Measurements from ENCODE around the gene GAL3ST3.
A peak's percentile ranks its signal among the peaks of the same experiment; 100 is the strongest.

The GAL3ST3 gene

DNA sequence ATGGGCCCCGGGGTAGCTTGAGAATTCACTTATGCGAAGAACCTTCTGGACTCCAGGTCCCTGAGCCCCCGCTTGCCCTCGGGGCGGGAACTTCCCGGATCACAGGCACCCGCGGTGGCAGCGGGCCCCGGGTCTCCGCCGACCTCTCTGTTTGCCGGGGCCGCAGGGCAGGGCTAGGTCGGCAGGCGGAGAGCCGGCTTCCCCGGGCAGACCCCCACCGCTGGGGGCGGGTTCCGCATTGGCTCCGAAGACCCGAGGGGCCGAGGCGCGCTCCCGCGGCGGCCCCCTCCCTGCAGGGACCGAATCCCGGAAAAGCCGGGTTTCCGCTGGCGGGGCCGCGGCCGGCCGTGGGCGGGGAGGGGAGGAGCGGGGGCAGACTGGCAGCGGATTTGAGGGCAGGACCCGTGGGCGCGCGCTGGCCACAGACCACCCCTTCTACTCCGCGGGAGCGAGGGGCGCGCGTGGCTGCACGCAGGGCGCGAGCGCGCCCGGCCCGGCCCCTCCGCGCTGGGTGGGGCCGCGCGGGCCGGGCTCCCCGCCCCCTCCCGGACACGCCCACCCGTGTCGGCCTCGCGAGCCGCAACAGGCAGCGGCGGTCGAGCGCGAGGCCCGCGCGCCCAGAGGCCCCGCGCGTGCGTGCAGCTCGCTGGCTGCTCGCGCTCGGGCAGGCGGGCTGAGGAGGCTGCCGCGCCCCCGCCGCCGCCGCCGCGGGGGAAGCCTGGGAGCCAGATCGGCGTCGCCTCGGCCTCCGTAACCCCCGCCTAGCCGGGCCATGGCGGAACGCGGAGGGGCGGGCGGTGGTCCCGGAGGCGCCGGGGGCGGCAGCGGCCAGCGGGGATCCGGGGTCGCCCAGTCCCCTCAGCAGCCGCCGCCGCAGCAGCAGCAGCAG is 21.0 kb upstream of the GAL3ST3 start, which contains the start of gene PACS1:
Gene PACS1 (plus strand): TSS at position 558 of the 889 bp plus-strand sequence. CDS start 215 bp downstream, at position 773.
- DNase-seq, result peak; percentile 72

DNA sequence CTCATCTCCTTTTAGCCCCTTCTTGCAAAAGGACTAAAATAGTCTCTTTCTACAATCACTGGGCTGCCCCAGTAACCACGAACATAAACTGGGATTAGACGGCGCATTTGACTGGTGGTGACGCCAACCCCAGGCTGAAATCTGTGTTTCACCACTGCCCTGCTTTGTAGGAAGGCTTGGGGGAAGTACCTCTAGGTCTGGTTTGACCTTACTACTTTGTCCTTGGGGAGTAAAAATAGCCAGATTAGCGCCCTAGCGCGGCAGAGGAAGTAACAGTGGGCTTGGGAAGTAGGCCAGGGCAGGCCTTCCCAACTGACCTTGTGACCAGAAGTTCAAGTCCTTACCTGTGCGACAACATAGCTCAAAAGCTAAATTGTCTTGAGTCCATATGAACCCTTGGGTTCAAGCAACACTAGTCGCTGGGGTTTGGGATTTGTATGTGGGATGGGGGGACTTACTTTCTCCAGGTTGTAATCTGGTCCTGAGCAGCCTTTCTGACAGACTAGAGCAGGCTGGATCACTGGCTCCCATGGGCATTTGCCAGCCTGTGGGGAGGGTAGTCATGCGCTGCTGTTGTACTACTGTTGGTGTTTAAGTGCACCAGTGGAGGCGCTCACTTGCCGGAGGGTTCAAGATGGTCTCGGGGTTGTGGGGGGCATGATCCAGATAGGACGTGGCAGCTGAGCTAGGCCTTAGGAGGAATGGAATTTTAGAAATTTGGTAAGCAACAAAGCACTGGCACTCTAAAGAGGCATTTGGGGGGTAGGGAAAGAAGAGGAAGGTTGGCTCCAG is 20.2 kb upstream of the GAL3ST3 start:
- DNase-seq, result peak; percentile 38

DNA sequence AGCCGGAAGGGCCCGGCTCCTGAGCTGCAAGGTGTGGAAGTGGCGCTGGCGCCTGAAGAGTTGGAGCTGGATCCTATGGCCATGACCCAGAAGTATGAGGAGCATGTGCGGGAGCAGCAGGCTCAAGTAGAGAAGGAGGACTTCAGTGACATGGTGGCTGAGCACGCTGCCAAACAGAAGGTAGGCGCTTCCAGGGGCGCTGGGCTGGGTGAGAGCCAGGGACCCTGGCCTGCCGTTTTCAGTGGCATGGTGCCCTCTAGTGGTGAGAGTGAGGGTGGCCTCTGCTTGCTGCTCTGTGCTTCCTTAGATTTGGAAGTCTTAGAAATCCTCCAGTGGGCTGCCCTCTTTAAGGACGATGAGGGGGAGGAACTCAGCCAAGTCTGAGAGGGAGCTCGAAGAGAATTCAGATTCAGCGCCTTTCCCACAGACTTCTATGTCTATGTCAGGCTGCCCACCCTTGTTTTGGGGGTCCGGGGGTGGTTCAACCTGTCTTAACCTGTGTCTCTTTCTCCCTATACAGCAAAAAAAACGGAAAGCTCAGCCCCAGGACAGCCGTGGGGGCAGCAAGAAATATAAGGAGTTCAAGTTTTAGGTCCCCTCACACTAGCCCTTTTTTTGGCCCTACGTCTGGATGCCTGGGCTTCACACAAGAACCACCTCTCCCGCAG is 19.3 kb upstream of the GAL3ST3 start:
- peak; percentile 79 for DNase-seq

DNA sequence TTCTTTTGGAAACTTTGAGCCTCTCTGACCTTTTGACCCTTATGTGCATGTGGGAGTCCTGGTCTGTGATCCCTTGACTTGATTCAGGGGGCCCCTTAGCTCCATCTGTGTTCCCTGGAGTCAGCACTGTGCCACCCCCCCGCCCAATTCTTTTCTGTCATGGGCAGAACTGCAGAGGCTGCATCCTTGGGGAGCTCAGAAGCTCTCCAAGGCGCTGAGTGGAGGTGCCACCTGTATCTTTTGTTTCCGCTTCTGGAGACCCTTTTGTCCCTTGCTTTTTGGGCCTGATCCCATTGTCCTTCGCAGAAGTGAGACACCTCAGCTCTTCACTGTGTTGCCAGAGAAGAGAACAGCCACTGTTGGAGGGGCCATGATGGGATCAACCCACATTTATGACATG is 18.7 kb upstream of the GAL3ST3 start:
- no peak for DNase-seq

DNA sequence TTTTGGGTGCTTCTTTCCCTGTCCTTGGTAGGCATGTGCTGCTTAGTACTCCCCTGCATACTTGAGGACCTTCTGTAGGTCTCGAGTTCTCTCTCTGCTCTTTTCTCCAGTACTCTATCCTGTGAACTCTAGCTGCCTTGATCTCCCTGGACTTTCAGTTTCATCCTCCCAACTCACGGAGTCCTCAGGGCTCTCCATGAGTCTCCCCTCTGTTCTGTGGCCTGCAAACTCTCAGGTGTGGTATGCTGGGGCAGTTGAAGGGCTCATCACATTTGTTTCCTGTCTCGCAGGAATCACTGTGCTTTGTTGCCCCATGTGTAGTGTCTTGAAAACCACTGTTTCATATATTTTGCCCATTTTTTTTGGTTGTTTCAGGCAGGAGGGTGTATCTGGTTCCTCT is 17.8 kb upstream of the GAL3ST3 start:
- no peak for DNase-seq

DNA sequence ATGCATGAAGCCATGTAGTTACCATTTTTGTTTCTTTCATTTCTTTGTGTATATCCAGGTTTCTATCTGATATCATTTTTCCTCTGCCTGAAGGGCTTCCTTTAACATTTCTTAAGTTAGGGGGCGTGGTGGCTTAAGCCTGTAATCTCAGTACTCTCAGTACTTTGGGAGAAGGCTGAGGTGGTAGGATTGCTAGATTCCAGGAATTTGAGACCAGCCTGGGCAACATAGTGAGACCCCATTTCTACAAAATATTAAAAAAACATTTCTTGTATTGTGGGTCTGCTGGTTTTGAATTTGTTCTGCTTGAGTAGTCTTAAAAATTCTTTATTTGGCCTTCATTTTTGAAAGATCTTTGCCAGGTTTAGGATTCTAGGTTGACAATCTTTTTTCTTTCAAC is 15.6 kb upstream of the GAL3ST3 start:
- DNase-seq, result no peak

DNA sequence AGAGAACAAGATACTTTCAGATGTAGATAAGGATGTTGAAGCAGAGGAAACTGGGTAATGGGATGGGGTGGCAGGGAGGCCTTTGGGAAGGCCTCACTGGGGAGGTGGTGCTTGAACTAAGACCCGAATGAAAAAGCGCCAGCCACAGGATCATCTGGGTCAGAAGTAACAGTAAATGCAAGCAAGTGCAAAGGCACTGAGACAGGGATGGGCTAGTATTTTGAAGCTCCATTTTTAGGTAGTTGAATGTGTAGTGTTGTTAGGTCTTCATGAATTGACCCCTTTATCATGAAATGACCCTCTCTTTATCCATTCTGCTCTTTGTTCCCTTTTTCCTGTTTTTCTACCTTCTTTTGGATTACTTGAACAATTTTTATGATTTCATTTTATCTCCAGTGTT is 14.9 kb upstream of the GAL3ST3 start:
- no peak for DNase-seq

DNA sequence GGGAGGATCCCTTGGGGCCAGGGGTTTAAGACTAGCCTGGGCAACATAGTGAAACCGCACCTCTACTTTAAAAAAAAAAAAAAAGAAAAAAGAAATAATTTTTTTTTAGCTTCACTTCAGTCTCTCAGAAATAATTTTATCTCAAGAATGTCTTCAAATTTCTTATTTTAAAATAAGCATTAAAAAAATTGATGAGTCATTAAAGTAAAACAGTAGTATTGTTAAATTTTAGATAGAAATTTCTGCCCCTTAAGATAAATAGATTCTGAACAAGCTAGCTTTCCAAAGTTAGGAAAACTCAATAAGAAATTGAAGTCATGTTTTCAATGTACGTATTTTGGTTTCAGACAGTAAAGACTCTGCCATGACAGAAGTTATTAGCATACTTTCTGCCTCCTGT is 13.4 kb upstream of the GAL3ST3 start:
- DNase-seq, result no peak

DNA sequence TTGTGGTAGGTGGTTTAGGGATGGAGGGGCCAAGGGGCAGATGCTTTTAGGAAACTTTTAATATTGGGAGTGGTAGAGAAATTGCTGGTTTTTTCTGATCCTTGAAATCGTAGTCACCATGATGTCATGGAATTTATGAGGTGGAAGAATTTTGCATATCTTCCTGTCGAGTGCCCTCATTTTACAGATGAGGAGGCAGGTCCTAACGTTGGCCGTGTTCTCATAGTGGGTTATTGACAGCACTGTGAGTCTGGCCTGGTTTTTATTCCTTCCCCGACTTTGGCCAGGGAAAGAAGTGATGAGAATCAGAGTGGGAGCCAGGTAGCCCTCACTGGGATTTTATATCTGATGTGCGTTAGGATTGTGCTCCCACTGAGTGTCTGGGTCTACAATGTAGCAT is 12.3 kb upstream of the GAL3ST3 start:
- DNase-seq, result no peak

DNA sequence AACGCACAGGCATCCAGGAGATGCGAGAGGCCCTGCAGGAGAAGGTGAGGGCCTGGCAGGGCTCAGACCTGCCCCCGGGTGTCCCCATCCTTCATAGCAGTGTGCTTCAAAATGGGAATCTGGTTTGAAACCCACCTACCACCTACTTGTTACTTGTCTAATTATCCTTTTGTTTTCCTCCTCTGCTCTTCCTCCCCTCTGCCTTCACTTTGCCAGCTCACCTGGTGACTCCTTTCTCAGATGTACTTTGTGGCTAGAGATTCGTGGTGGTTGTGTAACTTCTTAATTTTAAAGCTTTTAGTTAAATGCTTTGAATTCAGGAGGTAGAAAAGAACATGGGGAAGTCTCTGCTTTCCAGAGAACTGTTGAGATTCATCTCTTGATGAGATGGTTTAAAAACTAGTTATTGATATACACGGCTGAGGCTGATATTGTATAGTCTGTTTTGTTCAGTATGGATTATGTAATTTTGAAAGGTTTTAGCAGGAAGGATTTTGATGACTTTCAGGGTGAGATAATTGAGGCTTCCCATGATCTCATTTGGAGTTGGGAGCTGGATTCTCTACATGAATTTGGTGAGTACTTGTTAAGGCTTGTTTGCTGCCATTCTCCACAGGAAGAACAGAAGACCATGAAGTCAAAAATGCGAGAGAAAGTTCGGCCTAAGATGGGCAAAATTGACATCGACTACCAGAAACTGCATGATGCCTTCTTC is 11.2 kb upstream of the GAL3ST3 start:
- DNase-seq, result no peak

DNA sequence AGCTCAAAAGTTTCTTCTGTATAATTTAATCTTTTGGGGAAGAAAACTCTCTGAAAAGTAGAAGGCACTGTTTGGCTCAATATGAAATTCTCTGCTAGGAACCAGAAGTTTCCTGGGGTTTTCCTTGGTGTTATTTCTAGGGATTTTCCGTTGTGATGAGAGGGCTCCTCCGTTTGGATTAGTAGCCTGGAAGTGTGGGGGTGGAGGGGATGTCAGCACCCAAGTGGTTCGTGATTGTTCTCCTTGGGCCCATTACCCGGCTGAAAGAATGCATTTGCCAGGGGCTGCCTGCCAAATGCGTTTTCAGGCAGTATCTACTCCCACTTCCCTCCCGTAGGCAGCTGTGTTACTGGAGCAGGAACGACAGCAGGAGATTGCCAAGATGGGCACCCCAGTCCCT is 7.5 kb upstream of the GAL3ST3 start:
- DNase-seq, result no peak

DNA sequence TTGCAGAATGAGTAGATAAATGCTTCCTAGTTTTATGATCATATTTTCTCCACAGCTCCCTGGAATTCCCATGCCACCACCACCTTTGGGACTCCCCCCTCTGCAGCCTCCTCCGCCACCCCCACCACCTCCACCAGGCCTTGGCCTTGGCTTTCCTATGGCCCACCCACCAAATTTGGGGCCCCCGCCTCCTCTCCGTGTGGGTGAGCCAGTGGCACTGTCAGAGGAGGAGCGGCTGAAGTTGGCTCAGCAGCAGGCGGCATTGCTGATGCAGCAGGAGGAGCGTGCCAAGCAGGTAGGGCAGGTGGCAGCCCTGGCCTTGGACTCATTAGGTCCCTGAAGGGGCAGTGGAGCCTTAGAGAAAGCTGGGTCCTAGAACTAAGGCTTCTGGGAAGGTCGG is 6.1 kb upstream of the GAL3ST3 start:
- DNase-seq, result no peak

DNA sequence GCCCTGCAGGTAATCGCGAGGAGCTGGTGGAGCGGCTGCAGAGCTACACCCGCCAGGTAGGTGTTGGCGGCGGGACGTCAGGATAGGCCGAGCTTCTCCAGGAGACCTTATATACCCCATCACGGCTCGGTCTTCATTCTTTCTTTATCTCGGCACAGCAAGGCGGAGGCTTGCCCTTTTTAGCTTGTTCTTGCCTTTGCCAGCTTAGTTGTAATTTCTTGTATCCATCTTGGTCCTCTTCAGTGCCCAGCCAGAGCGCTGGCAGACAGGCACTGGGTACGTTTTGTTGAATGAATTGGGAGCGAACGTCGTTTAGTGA is 3.7 kb upstream of the GAL3ST3 start:
- no peak for DNase-seq

DNA sequence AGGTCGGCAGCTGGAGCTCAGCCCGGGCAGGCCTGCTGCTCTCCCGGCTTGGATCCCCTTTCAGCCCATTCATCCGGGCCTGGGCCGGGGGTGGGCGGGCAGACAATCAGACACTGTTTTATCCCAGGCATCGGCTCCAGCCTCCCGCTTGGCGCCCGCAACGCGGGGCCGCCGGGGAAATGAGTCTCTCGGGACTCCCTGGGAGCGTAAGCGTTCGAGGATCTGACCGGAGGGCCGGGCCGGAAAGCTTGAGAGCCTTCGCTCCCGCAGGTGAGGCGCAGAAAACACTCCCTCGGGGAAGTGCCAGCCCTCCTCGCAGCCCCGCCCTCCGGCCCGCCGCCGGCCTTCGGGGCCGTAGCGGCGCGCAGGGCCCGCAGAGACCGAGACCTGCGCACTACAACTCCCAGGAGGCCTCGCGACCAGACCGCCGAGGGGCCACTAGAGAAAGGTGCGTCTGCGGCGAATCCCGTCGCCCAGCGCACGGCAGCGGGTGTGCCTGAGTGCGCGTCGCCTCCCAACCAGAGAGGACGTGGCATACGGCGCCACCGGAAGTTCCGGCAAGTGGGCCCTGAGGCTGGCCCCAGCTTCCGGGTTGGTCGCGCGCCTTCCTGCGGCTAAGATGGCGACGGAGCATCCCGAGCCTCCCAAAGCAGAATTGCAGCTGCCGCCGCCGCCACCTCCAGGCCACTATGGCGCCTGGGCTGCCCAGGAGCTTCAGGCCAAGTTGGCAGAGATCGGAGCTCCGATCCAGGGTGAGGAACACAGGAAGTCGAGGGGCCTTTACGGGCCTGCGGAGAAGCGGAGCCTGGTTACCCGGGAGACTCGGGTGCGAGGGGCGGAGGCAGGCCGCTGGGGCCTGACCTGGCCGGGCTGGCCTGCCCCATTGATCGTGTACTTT is 3.1 kb upstream of the GAL3ST3 start, which contains the start of gene SF3B2:
Gene SF3B2 (plus strand): TSS at position 599 of the 898 bp plus-strand sequence. CDS start 21 bp downstream, at position 620.
- DNase-seq, result peak; percentile 99

DNA sequence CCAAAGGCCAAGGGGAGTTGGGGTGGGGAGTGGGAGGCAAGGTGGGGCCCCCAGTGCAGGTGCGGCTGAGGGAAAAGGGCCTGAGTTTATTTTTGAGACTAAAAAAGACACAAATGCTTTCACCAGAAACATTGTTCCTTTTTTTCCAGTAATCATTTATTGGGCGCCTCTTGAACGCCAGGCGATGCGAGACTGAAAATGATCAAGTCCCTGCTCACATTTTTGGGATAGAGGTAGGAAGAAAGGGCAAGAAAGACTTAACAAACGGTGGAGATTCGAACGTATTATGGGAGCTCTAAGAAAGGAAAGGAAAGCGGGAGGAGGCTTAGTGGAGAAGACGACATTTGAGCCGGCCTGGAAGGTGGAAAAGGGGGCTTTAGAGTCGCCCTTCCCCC is 2.4 kb upstream of the GAL3ST3 start:
- no peak for DNase-seq

DNA sequence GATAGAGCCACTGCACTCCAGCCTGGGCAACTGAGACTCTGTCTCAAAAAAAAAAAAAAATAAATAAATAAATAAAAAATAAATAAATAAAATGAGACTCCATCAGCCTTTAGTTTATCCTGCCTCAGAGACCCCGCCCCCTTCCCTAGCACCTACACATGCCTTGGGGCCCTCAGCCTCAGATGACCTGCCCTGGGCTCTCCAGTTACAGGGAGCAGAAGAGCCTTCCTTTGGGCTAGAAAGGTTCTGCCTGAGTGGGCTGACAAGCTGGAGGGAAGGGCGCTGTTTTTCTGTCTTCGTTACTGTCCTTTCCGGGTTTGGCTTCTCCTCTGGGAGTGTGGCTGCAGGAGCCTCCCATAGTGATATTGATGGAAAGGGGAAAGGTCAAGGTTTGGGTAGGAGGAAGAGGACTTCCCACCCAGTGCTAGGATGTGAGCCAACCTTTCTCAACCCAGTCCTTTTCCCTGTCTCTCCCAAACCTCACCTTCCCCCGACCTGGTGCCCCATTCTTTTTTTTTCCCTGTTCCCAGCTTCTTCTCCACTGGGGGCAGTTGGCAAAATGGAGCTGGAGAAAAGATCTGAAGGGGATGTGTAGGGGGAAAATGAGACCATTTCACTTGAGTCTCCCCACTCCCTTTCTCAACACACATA is 1.7 kb upstream of the GAL3ST3 start:
- no peak for DNase-seq

DNA sequence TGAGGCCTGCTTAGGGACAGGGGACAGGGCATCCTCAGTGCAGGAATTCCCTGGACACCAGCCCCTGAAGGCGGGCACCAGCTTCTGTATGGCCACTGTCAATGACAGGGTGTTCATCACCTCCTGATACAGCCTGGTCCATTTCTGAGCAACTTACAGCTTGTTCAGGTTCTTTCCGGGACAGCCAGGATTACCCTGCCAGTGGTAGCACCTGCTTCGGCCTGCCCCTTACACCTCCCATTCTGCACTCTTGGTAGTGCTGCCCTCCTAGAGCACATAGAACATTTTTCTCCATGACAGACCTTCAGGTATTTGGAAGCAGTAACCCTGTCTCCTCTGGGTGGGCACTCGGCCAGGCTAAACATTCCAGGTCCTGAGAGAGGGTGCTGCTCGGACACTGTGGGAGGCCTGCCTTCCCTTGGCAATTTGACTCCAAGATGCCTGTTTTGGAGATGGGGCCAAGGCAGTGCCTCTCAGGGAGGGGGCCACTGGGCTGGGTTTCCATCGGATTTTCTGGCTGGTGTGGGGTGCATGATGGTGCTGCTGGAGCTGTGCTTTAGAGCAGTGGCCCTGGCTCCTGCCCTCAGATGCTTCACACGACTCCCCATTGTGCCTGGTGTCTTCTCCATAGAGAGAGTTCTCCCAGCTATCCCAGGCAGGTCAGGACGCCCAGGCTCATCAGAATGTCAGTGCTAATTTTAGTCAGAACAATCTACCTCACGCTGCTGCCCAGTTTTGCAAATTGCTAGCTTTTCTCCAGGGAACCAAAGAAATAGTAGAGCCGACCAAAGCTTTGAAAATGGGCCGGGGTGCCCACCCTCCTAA is 1.2 kb downstream of the GAL3ST3 start:
- DNase-seq, result no peak

DNA sequence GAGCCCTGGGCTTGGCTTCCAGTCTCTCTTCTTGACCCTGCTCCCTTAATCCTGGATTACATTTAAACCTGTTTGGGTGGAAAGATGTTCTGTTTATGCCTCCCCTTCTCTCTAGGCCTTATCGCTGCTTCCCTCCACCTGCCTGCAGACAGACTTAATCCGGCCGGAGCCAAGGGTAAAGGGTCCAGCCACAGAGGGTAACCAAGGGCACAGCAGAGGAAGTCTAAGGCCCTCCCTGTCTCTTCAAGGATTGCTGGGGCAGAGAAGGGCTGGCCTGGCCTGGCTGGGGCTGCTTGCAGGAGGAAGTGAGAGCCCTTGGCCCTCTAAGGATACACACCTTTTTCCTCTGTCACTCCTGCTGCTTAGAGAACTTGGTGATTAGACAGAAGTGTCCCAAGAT is 2.1 kb downstream of the GAL3ST3 start:
- no peak for DNase-seq

DNA sequence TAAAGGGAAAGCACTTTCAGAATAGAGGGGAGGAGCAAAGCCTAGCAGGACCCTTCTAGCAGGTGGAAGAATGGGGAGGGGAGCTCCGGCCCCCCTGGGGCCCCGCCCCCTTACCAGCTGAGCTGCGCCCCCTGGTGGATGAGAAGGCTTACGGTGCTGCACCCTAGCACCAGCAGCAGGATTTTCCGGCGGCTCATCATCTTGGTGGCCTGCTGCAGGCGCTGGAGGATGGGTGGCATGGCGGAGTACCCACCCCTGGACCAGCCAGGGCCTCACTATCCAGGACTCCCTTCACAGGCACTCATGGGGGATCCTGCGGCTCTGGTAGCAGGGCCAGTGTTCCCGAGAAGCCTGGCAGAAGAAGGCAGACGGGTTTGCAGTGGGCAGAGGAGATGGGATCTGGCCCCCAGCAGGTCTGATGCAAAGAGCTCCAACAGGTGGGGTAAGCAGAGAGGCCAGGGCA is 3.8 kb downstream of the GAL3ST3 start:
- DNase-seq, result peak; percentile 87

DNA sequence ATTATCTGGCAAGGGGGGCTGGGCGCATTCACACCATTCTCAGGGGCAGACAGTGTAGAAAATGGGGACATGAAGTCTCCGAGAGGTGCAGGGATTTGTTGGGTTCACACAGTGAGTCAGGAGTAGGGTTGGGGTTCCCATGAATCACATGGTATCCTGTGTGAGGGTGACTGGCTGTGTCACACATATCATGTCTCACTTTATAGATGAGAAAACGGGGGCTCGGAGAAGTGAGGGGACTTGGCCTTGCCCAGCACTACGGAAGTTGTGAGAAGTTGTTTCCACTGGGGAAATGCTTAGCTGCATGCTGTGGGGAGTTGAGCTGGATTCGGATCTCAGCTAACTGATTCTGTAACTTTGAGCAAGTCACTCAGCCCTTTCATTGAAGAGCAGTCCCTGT is 4.2 kb downstream of the GAL3ST3 start:
- DNase-seq, result no peak
